GM19397 (cell line): ENCODE data around the gene PCDHA5.
"Not testable (repeated sequence)": the region's sequence is repeated elsewhere in the genome, so short reads cannot be mapped to it uniquely, and the experiment has no call there.

ENCODE experiments used
- ATAC-seq: cut with Tn5 transposase; IDR thresholded peaks from one replicate; pipeline ENCODE4 v1.9.1; 2021; ENCODE audit warnings: mild to moderate bottlenecking, moderate library complexity; ENCODE audit not compliant: unreplicated experiment

Gene PCDHA5

DNA sequence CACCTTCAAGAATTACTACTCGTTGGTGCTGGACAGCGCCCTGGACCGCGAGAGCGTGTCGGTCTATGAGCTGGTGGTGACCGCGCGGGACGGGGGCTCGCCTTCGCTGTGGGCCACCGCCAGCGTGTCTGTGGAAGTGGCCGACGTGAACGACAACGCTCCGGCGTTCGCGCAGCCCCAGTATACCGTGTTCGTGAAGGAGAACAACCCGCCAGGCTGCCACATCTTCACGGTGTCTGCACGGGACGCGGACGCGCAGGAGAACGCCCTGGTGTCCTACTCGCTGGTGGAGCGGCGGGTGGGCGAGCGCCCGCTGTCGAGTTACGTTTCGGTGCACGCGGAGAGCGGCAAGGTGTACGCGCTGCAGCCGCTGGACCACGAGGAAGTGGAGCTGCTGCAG, 1.6 kb downstream of the PCDHA5 start:
- not testable (repeated sequence) for ATAC-seq

DNA sequence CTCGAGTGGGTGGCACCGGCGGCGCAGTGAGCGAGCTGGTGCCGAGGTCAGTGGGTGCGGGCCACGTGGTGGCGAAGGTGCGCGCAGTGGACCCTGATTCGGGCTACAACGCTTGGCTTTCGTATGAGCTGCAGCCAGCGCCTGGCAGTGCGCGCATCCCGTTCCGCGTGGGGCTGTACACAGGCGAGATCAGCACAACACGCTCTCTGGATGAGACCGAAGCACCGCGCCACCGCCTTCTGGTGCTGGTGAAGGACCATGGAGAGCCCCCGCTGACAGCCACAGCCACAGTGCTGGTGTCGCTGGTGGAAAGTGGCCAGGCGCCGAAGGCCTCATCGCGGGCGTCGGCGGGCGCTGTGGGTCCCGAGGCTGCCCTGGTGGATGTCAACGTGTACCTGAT, 2.1 kb downstream of the PCDHA5 start:
- ATAC-seq, result no peak

DNA sequence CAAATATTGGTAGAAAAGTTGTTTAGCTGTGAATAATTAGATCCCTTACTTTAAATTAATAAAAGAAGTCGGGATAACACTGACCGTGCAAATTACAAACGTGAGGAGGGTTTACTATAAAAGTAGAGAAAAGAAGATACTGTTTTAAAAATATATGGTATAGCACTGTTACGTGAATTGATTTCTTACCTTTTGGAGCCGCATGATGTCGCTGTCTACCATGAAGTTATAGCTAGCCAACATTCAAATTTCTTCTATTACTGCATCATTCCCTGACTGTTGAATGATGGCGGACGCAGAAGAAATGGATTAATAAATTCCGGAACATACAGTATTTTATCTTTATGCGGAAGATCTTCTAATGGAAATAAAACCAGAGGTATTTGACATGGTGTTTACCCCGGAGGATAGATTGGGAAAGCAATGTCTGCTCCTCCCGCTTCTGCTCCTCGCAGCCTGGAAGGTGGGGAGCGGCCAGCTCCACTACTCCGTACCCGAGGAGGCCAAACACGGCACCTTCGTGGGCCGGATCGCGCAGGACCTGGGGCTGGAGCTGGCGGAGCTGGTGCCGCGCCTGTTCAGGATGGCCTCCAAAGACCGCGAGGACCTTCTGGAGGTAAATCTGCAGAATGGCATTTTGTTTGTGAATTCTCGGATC, 6.4 kb downstream of the PCDHA5 start, which contains the start of gene PCDHA6:
TSS of gene PCDHA6 (plus strand) at position 257 of the 658 bp plus-strand sequence. CDS start at position 389, 132 bp downstream.
- no peak for ATAC-seq

DNA sequence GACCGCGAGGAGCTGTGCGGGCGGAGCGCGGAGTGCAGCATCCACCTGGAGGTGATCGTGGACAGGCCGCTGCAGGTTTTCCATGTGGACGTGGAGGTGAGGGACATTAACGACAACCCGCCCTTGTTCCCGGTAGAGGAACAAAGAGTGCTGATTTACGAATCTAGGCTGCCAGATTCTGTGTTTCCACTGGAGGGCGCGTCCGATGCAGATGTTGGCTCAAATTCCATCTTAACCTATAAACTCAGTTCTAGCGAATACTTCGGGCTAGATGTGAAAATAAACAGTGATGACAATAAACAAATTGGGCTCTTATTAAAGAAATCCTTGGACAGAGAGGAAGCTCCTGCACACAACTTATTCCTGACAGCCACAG, 6.9 kb downstream of the PCDHA5 start:
- ATAC-seq, result no peak

DNA sequence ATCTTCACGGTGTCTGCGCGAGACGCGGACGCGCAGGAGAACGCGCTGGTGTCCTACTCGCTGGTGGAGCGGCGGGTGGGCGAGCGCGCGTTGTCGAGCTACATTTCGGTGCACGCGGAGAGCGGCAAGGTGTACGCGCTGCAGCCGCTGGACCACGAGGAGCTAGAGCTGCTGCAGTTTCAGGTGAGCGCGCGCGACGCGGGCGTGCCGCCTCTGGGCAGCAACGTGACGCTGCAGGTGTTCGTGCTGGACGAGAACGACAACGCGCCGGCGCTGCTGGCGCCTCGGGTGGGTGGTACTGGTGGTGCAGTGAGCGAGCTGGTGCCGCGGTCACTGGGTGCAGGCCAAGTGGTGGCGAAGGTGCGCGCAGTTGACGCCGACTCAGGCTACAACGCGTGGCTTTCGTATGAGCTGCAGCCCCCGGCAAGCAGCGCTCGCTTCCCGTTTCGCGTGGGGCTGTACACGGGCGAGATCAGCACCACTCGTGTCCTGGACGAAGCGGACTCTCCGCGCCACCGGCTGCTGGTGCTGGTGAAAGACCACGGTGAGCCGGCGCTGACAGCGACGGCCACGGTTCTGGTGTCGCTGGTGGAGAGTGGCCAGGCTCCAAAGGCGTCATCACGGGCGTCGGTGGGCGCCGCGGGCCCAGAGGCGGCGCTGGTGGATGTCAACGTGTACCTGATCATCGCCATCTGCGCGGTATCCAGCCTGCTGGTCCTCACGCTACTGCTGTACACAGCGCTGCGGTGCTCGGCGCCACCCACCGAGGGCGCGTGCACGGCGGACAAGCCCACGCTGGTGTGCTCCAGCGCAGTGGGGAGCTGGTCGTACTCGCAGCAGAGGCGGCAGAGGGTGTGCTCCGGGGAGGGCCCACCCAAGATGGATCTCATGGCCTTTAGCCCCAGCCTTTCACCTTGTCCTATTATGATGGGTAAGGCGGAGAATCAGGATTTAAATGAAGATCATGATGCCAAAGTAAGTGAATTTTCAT, 8.4 kb downstream of the PCDHA5 start:
- not testable (repeated sequence) for ATAC-seq

DNA sequence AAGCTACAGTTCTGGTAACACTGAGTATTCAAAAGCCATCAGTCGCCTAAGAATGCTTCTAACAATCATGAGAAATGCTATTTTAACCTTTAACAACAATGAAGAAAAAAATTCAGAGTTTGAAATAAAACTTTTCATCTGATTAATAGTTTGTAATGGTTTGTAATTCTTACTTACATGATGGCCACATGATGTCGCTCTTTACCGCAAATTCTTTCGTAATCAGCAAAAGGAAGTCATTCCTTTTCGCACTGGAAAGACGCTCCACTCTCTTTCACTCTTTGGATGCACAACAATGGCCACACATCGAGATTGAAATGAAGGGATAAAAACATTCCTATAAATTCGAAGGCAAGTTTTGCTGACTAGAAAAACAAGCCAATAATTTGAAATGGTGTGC, 12.6 kb downstream of the PCDHA5 start, which contains the start of gene PCDHA7:
TSS of gene PCDHA7 (plus strand) at position 277 of the 400 bp plus-strand sequence. CDS start at position 392, 115 bp downstream.
- no peak for ATAC-seq

DNA sequence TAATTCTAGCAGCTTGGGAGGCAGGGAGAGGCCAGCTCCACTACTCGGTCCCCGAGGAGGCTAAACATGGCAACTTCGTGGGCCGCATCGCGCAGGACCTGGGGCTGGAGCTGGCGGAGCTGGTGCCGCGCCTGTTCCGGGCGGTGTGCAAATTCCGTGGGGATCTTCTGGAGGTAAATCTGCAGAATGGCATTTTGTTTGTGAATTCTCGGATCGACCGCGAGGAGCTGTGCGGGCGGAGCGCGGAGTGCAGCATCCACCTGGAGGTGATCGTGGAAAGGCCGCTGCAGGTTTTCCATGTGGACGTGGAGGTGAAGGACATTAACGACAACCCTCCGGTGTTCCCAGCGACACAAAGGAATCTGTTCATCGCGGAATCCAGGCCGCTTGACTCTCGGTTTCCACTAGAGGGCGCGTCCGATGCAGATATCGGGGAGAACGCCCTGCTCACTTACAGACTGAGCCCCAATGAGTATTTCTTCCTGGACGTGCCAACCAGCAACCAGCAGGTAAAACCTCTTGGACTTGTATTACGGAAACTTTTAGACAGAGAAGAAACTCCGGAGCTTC, 13.1 kb downstream of the PCDHA5 start:
- not testable (repeated sequence) for ATAC-seq

DNA sequence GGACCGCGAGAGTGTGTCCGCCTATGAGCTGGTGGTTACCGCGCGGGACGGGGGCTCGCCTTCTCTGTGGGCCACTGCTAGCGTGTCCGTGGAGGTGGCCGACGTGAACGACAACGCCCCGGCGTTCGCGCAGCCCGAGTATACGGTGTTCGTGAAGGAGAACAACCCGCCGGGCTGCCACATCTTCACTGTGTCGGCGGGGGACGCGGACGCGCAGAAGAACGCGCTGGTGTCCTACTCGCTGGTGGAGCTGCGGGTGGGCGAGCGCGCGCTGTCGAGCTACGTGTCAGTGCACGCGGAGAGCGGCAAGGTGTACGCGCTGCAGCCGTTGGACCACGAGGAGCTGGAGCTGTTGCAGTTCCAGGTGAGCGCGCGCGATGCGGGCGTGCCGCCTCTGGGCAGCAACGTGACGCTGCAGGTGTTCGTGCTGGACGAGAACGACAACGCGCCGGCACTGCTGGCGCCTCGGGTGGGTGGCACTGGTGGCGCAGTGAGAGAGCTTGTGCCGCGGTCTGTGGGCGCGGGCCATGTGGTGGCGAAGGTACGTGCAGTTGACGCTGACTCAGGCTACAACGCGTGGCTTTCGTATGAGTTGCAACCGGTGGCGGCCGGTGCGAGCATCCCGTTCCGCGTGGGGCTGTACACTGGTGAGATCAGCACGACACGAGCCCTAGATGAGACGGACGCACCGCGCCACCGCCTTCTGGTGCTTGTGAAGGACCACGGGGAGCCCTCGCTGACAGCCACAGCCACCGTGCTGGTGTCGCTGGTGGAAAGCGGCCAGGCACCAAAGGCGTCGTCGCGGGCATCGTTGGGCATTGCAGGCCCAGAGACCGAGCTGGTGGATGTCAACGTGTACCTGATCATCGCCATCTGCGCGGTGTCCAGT, 14.5 kb downstream of the PCDHA5 start:
- ATAC-seq, result no peak

DNA sequence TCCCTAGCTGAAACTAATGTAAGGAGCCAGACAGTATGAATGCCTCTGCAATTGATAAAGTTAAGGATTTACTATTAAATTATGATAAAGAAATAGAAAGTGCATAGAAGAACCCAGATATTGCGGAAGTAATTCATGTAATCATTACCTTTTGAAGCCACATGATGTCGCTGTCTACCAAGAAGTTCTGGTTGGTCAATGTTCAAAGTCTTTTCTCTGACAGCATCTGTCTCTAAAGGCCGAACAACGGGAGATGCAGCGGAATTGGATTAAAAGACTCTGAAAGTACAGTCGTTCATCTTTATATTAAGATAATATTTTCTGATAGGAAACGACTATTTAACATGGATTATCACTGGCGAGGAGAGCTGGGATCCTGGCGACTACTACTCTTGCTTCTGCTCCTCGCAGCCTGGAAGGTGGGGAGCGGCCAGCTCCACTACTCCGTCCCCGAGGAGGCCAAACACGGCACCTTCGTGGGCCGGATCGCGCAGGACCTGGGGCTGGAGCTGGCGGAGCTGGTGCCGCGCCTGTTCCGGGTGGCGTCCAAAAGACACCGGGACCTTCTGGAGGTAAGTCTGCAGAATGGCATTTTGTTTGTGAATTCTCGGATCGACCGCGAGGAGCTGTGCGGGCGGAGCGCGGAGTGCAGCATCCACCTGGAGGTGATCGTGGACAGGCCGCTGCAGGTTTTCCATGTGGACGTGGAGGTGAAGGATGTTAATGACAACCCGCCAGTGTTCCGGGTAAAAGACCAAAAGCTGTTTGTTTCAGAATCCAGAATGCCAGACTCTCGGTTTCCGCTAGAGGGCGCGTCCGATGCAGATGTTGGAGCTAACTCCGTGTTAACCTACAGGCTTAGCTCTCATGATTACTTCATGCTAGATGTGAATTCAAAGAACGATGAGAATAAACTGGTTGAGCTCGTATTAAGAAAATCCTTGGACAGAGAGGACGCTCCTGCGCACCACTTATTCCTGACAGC, 19.9 kb downstream of the PCDHA5 start, which contains the start of gene PCDHA8:
TSS of gene PCDHA8 (plus strand) at position 210 of the 985 bp plus-strand sequence. CDS start at position 345, 135 bp downstream.
- no peak for ATAC-seq

DNA sequence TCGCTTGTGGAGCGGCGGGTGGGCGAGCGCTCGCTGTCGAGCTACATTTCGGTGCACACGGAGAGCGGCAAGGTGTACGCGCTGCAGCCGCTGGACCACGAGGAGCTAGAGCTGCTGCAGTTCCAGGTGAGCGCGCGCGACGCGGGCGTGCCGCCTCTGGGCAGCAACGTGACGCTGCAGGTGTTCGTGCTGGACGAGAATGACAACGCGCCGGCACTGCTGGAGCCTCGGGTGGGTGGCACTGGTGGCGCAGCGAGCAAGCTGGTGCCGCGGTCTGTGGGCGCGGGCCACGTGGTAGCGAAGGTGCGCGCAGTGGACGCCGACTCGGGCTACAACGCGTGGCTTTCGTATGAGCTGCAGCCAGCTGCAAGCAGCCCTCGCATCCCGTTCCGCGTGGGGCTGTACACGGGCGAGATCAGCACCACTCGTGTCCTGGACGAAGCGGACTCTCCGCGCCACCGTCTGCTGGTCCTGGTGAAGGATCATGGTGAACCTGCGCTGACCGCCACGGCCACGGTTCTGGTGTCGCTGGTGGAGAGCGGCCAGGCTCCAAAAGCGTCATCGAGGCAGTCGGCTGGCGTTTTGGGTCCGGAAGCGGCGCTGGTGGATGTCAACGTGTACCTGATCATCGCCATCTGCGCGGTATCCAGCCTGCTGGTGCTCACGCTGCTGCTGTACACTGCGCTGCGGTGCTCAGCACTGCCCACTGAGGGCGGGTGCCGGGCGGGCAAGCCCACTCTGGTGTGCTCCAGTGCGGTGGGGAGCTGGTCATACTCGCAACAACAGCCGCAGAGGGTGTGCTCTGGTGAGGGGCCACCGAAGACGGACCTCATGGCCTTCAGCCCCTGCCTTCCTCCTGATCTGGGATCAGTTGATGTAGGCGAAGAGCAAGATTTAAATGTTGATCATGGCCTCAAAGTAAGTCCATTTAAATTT, 21.7 kb downstream of the PCDHA5 start:
- ATAC-seq, result no peak

DNA sequence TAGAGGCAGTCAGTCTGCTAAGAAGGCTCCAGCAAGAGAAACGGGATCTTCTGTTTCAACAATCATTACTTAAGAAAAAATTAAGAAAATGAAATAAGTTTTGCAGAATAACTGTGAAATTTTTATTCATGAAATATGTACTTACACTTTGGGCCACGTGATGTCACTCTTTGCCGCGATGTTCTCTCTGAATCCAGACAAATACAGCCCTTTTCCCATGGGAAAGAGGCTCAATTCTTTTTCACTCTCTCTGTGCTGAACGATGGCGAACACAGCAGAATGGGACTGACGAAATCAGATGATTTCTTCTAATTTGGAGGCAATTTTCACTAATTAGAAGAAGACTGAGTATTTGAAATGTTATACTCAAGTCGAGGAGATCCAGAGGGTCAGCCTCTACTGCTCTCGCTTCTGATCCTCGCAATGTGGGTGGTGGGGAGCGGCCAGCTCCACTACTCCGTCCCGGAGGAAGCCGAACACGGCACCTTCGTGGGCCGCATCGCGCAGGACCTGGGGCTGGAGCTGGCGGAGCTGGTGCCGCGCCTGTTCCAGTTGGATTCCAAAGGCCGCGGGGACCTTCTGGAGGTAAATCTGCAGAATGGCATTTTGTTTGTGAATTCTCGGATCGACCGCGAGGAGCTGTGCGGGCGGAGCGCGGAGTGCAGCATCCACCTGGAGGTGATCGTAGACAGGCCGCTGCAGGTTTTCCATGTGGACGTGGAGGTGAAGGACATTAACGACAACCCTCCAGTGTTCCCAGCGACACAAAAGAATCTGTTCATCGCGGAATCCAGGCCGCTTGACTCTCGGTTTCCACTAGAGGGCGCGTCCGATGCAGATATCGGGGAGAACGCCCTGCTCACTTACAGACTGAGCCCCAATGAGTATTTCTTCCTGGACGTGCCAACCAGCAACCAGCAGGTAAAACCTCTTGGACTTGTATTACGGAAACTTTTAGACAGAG, 27.0 kb downstream of the PCDHA5 start, which contains the start of gene PCDHA9:
TSS of gene PCDHA9 (plus strand) at position 244 of the 964 bp plus-strand sequence. CDS start at position 358, 114 bp downstream.
- ATAC-seq, result not testable (repeated sequence)

DNA sequence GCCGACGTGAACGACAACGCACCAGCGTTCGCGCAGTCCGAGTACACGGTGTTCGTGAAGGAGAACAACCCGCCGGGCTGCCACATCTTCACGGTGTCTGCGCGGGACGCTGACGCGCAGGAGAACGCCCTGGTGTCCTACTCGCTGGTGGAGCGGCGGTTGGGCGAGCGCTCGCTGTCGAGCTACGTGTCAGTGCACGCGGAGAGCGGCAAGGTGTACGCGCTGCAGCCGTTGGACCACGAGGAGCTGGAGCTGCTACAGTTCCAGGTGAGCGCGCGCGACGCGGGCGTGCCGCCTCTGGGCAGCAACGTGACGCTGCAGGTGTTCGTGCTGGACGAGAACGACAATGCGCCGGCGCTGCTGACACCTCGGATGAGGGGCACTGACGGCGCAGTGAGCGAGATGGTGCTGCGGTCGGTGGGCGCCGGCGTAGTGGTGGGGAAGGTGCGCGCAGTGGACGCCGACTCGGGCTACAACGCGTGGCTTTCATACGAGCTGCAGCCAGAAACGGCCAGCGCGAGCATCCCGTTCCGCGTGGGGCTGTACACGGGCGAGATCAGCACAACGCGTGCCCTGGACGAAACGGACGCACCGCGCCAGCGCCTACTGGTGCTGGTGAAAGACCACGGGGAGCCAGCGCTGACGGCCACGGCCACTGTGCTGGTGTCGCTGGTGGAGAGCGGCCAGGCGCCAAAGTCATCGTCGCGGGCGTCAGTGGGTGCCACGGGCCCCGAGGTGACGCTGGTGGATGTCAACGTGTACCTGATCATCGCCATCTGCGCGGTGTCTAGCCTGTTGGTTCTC, 28.6 kb downstream of the PCDHA5 start:
- ATAC-seq, result not testable (repeated sequence)

DNA sequence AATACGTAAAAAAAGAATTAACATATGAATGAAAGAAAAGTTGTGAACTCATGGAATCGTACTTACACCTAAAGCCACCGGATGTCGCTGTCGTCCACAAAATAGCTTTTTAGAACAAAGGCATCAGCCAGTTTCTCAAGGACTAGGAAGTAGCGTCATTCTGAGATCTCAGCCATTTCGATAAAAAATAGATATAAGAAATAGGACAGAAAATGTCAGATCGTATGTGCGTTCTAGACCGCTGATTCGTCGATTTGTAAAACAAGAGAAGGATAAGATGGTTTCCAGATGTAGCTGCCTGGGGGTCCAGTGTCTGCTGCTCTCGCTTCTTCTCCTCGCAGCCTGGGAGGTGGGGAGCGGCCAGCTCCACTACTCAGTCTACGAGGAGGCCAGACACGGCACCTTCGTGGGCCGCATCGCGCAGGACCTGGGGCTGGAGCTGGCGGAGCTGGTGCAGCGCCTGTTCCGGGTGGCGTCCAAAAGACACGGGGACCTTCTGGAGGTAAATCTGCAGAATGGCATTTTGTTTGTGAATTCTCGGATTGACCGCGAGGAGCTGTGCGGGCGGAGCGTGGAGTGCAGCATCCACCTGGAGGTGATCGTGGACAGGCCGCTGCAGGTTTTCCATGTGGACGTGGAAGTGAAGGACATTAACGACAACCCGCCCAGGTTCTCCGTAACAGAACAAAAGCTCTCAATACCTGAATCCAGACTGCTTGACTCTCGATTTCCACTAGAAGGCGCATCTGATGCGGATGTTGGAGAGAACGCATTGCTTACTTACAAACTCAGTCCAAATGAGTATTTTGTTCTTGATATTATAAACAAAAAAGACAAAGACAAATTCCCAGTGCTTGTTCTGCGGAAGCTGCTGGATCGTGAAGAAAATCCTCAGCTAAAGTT, 34.6 kb downstream of the PCDHA5 start, which contains the start of gene PCDHA10:
TSS of gene PCDHA10 (plus strand) at position 126 of the 903 bp plus-strand sequence. CDS start at position 278, 152 bp downstream.
- no peak for ATAC-seq

DNA sequence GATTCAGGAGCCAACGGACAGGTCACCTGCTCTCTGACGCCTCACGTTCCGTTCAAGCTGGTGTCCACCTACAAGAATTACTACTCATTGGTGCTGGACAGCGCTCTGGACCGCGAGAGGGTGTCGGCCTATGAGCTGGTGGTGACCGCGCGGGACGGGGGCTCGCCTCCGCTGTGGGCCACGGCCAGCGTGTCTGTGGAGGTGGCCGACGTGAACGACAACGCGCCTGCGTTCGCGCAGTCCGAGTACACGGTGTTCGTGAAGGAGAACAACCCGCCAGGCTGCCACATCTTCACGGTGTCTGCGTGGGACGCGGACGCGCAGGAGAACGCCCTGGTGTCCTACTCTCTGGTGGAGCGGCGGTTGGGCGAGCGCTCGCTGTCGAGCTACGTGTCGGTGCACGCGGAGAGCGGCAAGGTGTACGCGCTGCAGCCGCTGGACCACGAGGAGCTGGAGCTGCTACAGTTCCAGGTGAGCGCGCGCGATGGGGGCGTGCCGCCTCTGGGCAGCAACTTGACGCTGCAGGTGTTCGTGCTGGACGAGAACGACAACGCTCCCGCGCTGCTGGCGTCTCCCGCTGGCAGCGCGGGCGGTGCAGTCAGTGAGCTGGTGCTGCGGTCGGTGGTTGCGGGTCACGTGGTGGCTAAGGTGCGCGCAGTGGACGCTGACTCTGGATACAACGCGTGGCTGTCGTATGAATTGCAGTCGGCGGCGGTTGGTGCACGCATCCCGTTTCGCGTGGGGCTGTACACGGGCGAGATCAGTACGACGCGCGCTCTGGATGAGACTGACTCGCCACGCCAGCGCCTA, 36.0 kb downstream of the PCDHA5 start:
- ATAC-seq, result no peak
